Epidermal melanocyte (primary cell): ENCODE measurements around the gene FBXW8.

Experiments
- DNase-seq: peaks from one replicate; pipeline ENCODE4 v3.0.0; 2011; ENCODE audit warnings: low spot score; ENCODE audit not compliant: insufficient read length

Gene FBXW8

GRCh38 chr12:116955382-116956021 lies 44.8 kb downstream of the FBXW8 start:
- no peak for DNase-seq

DNA sequence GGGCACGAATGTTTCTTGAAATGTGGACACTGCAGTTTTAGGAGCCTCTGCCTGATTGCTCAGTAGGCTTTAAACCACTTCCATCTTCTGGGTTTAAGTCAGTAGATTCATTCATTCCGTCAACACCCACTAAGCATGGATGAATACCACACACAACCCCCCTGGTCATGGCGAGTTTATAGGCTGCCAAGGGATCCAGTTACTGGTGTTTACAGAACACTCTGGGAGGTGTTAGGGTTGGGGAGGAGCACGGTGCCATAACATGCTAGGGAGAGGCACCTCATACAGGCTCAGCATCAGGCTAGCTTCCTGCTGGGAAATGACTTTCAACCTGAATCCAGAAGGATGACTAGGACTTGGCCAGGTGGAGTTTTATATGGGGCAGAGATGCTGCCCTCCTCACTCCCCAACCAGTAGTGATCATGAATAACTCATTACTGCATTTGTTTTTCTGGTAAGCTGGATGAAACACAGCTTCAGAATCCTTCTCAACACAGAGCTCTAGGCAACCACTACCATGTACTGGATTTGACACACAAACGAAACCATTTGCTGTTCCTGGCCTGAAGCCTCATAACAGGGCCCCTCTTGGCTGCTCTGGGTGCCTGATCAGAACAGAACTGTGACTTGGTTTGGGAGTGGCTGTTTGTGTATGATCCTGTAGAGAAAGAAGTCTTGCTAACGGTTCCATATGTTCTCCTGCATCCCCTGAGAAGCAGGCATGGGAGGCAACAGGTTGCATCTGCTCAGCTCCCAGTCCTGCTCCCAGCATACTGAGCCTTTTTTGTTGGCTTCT lies 47.9 kb downstream of the FBXW8 start:
- DNase-seq, result no peak

- no peak for DNase-seq
Observed at GRCh38 chr12:116959198-116959460, 48.4 kb downstream of the FBXW8 start.

DNA sequence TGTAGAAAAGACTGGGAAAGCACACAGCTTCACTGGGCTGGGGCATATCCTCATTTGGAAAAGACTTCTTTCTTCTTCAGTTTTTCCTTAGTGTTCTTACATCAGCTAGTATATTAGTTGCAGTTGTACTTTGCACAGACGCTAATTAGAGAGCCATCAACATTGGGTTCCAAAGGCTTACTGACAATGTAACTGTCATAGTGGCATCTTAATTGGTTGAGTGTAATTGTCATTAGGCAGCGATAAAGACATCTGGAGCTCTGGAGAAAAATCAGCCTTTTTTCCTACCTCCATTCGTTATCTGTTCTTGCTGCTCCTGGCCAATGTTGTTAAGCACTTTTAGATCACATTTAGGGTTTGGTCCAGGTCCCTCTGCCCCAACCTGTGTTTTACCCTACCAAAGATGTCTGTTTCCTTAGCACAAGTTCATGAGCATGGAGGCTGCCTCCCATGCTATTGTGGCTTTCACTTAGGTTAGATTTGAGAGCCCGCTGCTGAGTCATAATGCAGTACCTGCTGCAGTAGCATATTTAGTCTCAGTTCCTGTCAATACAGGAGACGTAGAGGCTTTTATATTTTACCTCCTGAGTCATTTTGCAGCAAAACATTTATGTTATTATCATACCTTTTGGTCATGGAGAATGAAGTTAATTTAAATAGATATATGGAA lies 49.2 kb downstream of the FBXW8 start:
- DNase-seq, result no peak

GRCh38 chr12:116962197-116962596 lies 51.4 kb downstream of the FBXW8 start:
- no peak for DNase-seq

- no peak for DNase-seq
Observed at GRCh38 chr12:116962783-116963356, 52.1 kb downstream of the FBXW8 start.

DNA sequence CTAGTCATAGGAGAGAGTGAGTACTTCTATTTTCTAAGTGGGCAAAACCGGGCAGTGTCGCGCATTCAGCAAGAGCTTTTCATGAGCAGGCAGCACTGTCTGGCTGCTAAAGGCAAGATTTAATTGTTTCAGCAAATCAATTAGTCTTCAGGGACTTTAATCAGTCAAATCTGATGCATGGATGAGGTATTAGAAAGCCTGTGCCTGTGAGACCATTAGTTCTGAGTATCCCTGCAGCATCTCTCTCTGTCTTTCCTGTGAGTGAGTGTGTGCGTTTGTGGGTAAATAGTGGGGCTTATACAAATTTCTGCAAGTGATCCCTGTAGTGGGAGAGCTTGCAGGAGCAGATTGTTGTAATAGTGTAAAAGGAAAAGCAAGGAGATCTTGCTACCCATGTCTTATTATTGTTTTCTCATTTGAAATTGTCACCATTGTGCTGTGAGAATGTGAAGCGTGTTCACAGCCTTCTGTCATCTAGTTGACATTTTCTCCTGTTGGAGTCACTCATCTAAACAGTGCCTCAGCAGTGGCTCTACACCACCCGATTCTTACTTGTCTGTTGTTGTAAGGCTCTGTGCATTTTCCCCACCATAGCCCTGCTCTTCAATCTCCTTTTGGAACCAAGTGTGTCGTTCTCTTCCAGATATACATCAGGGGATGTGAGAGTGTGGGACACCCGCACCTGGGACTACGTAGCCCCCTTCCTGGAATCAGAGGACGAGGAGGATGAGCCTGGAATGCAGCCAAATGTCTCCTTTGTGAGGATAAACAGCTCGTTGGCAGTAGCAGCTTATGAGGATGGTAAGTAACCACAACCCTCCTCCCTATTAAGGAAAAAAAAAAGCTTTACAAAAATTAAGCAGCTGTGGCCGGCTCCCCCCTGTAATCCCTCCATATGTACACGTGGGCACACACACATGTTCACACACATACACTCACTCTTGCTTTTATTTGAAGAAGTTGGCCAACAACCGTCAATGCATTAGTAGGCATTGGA lies 53.6 kb downstream of the FBXW8 start:
- no peak for DNase-seq

- no peak for DNase-seq
Observed at GRCh38 chr12:116968986-116969385, 58.2 kb downstream of the FBXW8 start.

DNA sequence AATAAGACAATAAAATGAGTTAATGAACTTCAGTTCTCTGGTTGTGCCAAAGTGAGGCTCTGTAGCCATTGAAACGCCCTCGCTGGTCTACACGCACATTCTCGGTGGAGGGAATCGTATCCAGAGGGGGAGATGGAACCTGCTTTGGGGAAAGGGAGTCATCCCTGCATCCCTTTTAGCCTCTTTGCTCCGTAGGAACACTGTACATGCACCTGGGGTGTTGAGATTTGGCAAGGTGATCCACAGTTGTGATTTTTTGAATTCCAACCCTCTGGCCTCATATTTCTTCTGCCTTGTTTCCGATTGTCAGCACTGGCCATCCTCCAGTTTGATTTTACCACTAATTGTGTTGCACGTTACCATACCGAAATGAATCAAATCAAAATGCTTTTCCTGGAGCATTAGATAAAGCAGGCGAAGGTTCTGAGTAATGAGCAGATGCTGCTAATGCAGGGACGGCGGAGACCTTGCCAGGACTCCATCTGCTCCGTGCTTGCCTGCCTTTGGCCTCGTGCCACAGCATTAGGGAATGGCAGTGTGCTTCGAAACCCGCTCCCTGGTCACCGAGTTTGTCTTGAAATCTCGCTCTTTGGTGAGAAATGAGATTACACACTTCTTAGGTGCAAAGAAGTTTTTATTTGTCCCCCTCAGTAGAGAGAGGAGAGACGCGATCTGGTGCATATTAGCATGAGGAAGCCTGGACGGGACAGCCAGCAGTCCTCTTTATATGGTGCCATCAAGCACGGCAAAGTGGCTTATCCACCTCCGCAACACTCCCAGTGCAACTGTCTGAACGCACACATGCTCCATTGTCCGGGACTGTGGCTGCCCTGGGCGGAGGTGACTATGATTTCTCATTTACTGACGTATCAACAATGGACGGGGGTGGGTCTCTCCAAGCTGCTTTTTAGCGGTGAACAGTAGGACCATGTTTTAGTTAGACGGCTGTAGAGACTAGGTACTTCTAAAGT lies 59.1 kb downstream of the FBXW8 start:
- no peak for DNase-seq

- DNase-seq, result no peak
Observed at GRCh38 chr12:116971222-116971621, 60.5 kb downstream of the FBXW8 start.

- no peak for DNase-seq
Observed at GRCh38 chr12:116975779-116976393, 65.1 kb downstream of the FBXW8 start.

DNA sequence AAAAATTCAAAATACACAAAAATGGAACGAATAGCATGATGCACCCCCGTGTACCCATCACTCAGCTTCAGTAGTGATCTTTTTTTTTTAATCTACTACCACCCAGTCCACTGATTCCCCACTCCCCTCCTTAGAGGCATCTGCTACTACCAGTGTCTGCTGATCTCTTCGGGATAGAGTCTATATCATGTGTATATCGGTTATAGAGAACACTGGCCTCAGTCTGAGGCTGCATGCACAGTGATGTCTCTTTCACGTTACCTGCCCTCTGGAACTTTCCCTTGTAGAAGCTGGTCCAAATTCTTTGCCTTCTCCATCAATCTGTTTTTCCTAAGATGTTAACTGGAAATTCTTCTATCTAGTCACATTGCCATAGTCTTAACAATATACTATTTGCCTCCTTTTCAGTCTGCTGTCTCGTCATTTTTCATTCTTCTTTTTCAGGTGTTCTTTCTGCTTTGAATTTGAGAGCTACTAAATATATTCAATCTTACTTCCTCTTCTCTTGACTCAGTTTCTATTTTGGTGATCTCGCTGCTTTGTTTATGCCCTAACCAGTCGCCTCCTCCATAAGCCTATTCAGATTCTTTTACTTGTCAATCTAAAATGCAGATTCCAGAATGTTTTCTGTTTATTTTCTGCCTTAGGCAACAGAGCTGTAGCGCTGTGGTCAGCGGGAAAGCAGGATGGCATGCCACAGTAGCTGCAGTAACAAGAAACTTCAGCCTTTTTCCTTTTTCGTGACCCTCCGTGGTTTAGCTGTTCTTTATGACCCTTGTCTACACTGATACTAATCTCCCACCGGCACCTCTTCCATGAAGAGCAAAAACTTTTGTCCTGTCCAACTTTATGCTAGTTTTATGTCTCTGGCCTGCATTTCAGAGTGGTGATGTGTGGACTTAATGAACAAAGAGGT lies 67.0 kb downstream of the FBXW8 start:
- peak; percentile 47 for DNase-seq

GRCh38 chr12:116978791-116979508 lies 68.2 kb downstream of the FBXW8 start:
- DNase-seq, result no peak

DNA sequence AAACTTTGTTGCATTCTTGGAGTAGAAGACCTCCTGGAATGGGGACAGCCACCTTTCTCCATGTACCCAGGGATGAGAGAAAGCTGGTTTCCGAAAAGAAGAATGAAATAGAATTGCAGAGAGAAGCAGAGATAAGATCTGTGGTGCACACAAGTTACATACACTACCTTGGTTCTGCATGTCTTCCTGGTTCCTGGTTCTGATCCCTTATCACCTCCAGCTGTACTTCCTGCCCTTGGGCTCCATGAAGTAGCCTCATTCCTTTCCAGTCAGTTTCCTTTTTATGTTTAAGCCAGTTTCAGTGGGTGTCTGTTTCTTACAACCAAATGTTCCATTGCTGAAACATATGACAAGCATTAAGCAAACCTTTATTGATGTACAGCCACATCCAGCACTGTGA lies 69.3 kb downstream of the FBXW8 start:
- DNase-seq, result no peak

DNA sequence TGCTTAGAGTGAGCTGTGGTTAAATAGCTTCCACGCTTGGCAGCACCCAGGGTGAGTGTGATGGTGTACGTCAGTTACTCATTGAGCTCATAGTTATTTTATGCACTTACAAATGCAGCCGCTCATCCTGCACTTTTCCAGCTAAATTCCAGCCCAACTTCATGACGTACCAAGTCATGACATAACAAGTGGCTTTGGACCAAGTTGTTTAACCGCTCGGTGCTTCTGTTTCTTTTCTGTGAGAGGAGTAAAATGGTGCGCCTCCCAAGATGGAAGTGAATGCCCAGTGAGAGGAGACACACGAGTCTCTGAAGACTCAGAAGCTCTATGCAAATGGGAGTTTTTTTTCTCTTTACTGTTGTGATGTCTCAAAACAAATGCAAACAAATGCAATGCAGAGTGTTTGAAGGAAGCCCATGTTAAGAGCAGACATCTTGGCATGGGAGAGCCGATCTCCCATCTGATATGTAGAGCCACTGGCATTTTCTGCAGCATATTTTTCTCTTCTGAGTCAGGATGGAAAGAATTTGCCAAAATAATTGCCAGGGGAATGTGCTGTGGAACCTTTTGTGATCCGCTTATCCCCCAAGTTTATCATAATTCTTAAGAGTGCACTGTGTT lies 72.2 kb downstream of the FBXW8 start:
- DNase-seq, result no peak

DNA sequence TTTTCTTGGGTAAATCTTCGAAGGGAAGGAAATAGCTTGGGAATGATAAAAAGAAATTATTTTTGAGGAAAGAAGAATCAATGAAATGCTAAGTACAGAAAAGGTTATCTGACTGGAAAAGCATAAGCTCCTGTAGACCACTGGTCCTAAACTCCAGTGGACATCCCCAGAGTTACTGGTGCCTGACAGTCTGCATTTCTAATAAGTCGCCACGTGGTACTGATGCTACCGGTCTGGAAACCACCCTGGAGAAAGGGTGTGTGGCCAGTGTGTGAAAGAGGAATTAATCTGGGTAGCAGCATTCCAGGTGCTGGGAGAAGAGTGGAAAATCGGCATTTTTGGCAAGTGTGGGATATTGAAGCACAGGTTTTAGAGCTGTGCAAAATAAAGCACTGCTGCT lies 73.3 kb downstream of the FBXW8 start:
- no peak for DNase-seq

DNA sequence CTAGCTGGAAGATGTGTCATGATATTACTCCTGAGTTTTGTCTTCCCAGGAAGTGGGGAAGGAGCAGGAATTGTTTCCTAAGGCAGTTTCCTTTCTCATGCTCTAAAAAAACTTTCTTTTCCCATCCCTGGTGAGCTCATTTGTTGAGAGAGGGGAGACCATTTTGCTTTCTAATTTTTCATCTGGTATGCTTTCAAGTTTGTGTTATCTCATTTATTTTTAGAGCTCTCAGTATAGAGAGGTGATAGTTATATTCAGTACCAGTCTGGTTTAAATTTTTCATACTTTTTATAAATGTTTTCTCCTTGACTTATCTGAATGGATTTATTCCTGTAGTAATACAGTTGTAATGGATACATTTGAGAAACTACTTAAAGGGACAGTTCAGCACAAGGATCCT lies 79.6 kb downstream of the FBXW8 start:
- no peak for DNase-seq
